ENCODE measurements around the gene ALCAM.
A peak's percentile ranks its signal among the peaks of the same experiment; 100 is the strongest.

ALCAM gene

GRCh38 chr3:105394177-105394576 lies 27.5 kb downstream of the ALCAM start:
- ATAC-seq = no peak
- TF ChIP-seq CREB5 (CRISPR knock-in tag; IDR thresholded peaks at IDR 0.05; ENCODE audit: low read depth) (no peak), ZFP3 (CRISPR knock-in tag; IDR thresholded peaks at IDR 0.05) (no peak), ZFP30 (CRISPR knock-in tag; IDR thresholded peaks at IDR 0.05) (no peak), ZNF8 (CRISPR knock-in tag; IDR thresholded peaks at IDR 0.05) (no peak), TCF4 (CRISPR knock-in tag; IDR thresholded peaks at IDR 0.05; ENCODE audit: borderline replicate concordance) (no peak), RARB (CRISPR knock-in tag; IDR thresholded peaks at IDR 0.05) (no peak), BACH2 (CRISPR knock-in tag; IDR thresholded peaks at IDR 0.05; ENCODE audit: borderline replicate concordance) (no peak)

- no peak for TF ChIP-seq TSHZ2 (CRISPR knock-in tag; IDR thresholded peaks at IDR 0.05)
- no peak for TF ChIP-seq ZNF70 (CRISPR knock-in tag; IDR thresholded peaks at IDR 0.05)
- no peak for TF ChIP-seq OSR1 (CRISPR knock-in tag; IDR thresholded peaks at IDR 0.05)
- TF ChIP-seq TOX (CRISPR knock-in tag; IDR thresholded peaks at IDR 0.05; ENCODE audit: borderline replicate concordance) = no peak
- TF ChIP-seq POU6F1 (CRISPR knock-in tag; IDR thresholded peaks at IDR 0.05; ENCODE audit: borderline replicate concordance, low read depth) = no peak
- TF ChIP-seq ZNF8 (CRISPR knock-in tag; IDR thresholded peaks at IDR 0.05) = no peak
- peak; percentile 53 for ATAC-seq
Measured at GRCh38 chr3:105397974-105398373, 31.3 kb downstream of the ALCAM start.

GRCh38 chr3:105398437-105398836 lies 31.7 kb downstream of the ALCAM start:
- no peak for TF ChIP-seq RARB (CRISPR knock-in tag; IDR thresholded peaks at IDR 0.05)
- peak; percentile 67 for TF ChIP-seq ISL1 (CRISPR knock-in tag; IDR thresholded peaks at IDR 0.05)
- ATAC-seq = no peak

- no peak for TF ChIP-seq GLIS3 (CRISPR knock-in tag; IDR thresholded peaks at IDR 0.05)
- no peak for TF ChIP-seq POU6F1 (CRISPR knock-in tag; IDR thresholded peaks at IDR 0.05; ENCODE audit: borderline replicate concordance, low read depth)
- no peak for TF ChIP-seq ZNF565 (CRISPR knock-in tag; conservative IDR thresholded peaks at IDR 0.05; ENCODE audit: low read depth)
- TF ChIP-seq RARB (CRISPR knock-in tag; IDR thresholded peaks at IDR 0.05) = no peak
- no peak for TF ChIP-seq ZFP3 (CRISPR knock-in tag; IDR thresholded peaks at IDR 0.05)
- no peak for TF ChIP-seq TOX (CRISPR knock-in tag; IDR thresholded peaks at IDR 0.05; ENCODE audit: borderline replicate concordance)
- TF ChIP-seq ZC3H10 (CRISPR knock-in tag; IDR thresholded peaks at IDR 0.05) = no peak
- TF ChIP-seq CSRNP3 (CRISPR knock-in tag; IDR thresholded peaks at IDR 0.05) = no peak
- no peak for TF ChIP-seq PPARA (CRISPR knock-in tag; IDR thresholded peaks at IDR 0.05; ENCODE audit: borderline replicate concordance)
- ATAC-seq = no peak
Measured at GRCh38 chr3:105399062-105399461, 32.4 kb downstream of the ALCAM start.

GRCh38 chr3:105399611-105400010 lies 32.9 kb downstream of the ALCAM start:
- ATAC-seq = no peak
- TF ChIP-seq RARB (CRISPR knock-in tag; IDR thresholded peaks at IDR 0.05) = no peak
- TF ChIP-seq POU6F1 (CRISPR knock-in tag; IDR thresholded peaks at IDR 0.05; ENCODE audit: borderline replicate concordance, low read depth) = no peak
- no peak for TF ChIP-seq OSR1 (CRISPR knock-in tag; IDR thresholded peaks at IDR 0.05)
- no peak for TF ChIP-seq CSRNP3 (CRISPR knock-in tag; IDR thresholded peaks at IDR 0.05)

Measured in SK-N-SH treated with all-trans-retinoic acid at 6 μM for 48 hours (cell line).